ENCODE measurements around the gene RHBDF2. TPM values are rescaled to one million over a fixed set of nuclear protein-coding genes. Genes with fewer than 3 reads are reported as not detected.
"Not testable (repeated sequence)": the region's sequence is repeated elsewhere in the genome, so short reads cannot be mapped to it uniquely, and the experiment has no call there.

RHBDF2 gene
- total RNA-seq, 2 donors from 2014 or later: 156 to 234 TPM

- Mint-ChIP-seq H3K27me3 (no peaks in the 10 kb centered on the region), H3K4me1 (ENCODE audit: low read depth in 2 of 2) (peaks cover 38 to 49% of the 10 kb centered on the region in 2 donors), H3K27ac (peak overlapping the region; percentile 15 to 73), H3K9me3 (no peaks in the 10 kb centered on the region), H3K4me3 (peak overlapping the region; percentile 6), H3K36me3 (no peaks in the 10 kb centered on the region)
- ATAC-seq: no peak
- DNase-seq (ENCODE audit: low spot score): no peak
Observed at GRCh38 chr17:76511668-76512365, 10.6 kb upstream of the RHBDF2 start.

GRCh38 chr17:76510831-76511244 lies 9.6 kb upstream of the RHBDF2 start:
- Mint-ChIP-seq H3K27me3 (no peaks in the 10 kb centered on the region), H3K27ac (peak overlapping the region; percentile 15 to 73), H3K9me3 (no peaks in the 10 kb centered on the region), H3K4me3 (peak overlapping the region; percentile 6), H3K36me3 (no peaks in the 10 kb centered on the region), H3K4me1 (ENCODE audit: low read depth in 2 of 2) (peaks cover 36 to 46% of the 10 kb centered on the region in 2 donors)
- DNase-seq (ENCODE audit: low spot score) (no peak), ATAC-seq (no peak)

GRCh38 chr17:76508472-76509063 lies 7.3 kb upstream of the RHBDF2 start:
- Mint-ChIP-seq H3K27ac (peak overlapping the region; percentile 29 to 89), H3K4me1 (ENCODE audit: low read depth in 2 of 2) (peaks cover 19 to 36% of the 10 kb centered on the region in 2 donors)
- not testable (repeated sequence) for DNase-seq (ENCODE audit: low spot score); H3K36me3 Mint-ChIP-seq; ATAC-seq; H3K9me3 Mint-ChIP-seq; H3K27me3 Mint-ChIP-seq; H3K4me3 Mint-ChIP-seq

- Mint-ChIP-seq H3K9me3 (no peaks in the 10 kb centered on the region), H3K27ac (peak overlapping the region; percentile 10 to 56), H3K4me1 (ENCODE audit: low read depth in 2 of 2) (peaks cover 17 to 37% of the 10 kb centered on the region in 2 donors), H3K4me3 (no peak overlapping the region), H3K36me3 (no peaks in the 10 kb centered on the region), H3K27me3 (no peaks in the 10 kb centered on the region)
- ATAC-seq: peak; percentile 85 to 86
- peak; percentile 89 for DNase-seq (ENCODE audit: low spot score)
Observed at GRCh38 chr17:76506408-76507345, 5.5 kb upstream of the RHBDF2 start.

GRCh38 chr17:76504117-76504516 lies 2.9 kb upstream of the RHBDF2 start:
- no peak overlapping the region for H3K27ac Mint-ChIP-seq
- H3K36me3 Mint-ChIP-seq: no peaks in the 10 kb centered on the region
- no peak overlapping the region for H3K4me3 Mint-ChIP-seq
- H3K4me1 Mint-ChIP-seq (ENCODE audit: low read depth in 2 of 2): peaks cover 24 to 37% of the 10 kb centered on the region in 2 donors
- no peak for DNase-seq (ENCODE audit: low spot score)
- no peaks in the 10 kb centered on the region for H3K27me3 Mint-ChIP-seq
- no peak for ATAC-seq
- no peaks in the 10 kb centered on the region for H3K9me3 Mint-ChIP-seq

- Mint-ChIP-seq H3K9me3 (no peaks in the 10 kb centered on the region), H3K36me3 (no peaks in the 10 kb centered on the region), H3K4me1 (ENCODE audit: low read depth in 2 of 2) (peaks cover 40 to 47% of the 10 kb centered on the region in 2 donors), H3K27ac (peak overlapping the region; percentile 96 to 100), H3K27me3 (no peaks in the 10 kb centered on the region), H3K4me3 (no peak overlapping the region)
- ATAC-seq (no peak), DNase-seq (ENCODE audit: low spot score) (no peak)
Observed at GRCh38 chr17:76502341-76503211, 1.4 kb upstream of the RHBDF2 start.

GRCh38 chr17:76501827-76502307 lies 644 bp upstream of the RHBDF2 start:
- ATAC-seq: no peak
- H3K27me3 Mint-ChIP-seq: no peaks in the 10 kb centered on the region
- H3K36me3 Mint-ChIP-seq: no peaks in the 10 kb centered on the region
- no peaks in the 10 kb centered on the region for H3K9me3 Mint-ChIP-seq
- peak overlapping the region; percentile 96 to 100 for H3K27ac Mint-ChIP-seq
- peaks cover 47 to 50% of the 10 kb centered on the region in 2 donors for H3K4me1 Mint-ChIP-seq (ENCODE audit: low read depth in 2 of 2)
- peak overlapping the region; percentile 93 for H3K4me3 Mint-ChIP-seq
- no peak for DNase-seq (ENCODE audit: low spot score)

GRCh38 chr17:76500747-76501017 lies 541 bp downstream of the RHBDF2 start:
- Mint-ChIP-seq H3K4me3 (peak overlapping the region; percentile 93), H3K36me3 (no peaks in the 10 kb centered on the region), H3K27ac (peak overlapping the region; percentile 100), H3K4me1 (ENCODE audit: low read depth in 2 of 2) (peaks cover 58 to 60% of the 10 kb centered on the region in 2 donors), H3K27me3 (no peaks in the 10 kb centered on the region), H3K9me3 (no peaks in the 10 kb centered on the region)
- DNase-seq (ENCODE audit: low spot score) (no peak), ATAC-seq (no peak)

GRCh38 chr17:76500074-76500746 lies 1.0 kb downstream of the RHBDF2 start:
- peaks cover 58 to 61% of the 10 kb centered on the region in 2 donors for H3K4me1 Mint-ChIP-seq (ENCODE audit: low read depth in 2 of 2)
- DNase-seq (ENCODE audit: low spot score): no peak
- no peaks in the 10 kb centered on the region for H3K27me3 Mint-ChIP-seq
- no peaks in the 10 kb centered on the region for H3K36me3 Mint-ChIP-seq
- peak overlapping the region; percentile 93 for H3K4me3 Mint-ChIP-seq
- peak overlapping the region; percentile 100 for H3K27ac Mint-ChIP-seq
- H3K9me3 Mint-ChIP-seq: no peaks in the 10 kb centered on the region
- ATAC-seq: peak; percentile 13 to 25

GRCh38 chr17:76499267-76499667 lies 2.0 kb downstream of the RHBDF2 start:
- no peaks in the 10 kb centered on the region for H3K27me3 Mint-ChIP-seq
- no peak for DNase-seq (ENCODE audit: low spot score)
- peak overlapping the region; percentile 100 for H3K27ac Mint-ChIP-seq
- peaks cover 58 to 63% of the 10 kb centered on the region in 2 donors for H3K4me1 Mint-ChIP-seq (ENCODE audit: low read depth in 2 of 2)
- no peaks in the 10 kb centered on the region for H3K36me3 Mint-ChIP-seq
- peak overlapping the region; percentile 93 for H3K4me3 Mint-ChIP-seq
- no peaks in the 10 kb centered on the region for H3K9me3 Mint-ChIP-seq
- ATAC-seq: no peak

GRCh38 chr17:76498876-76499251 lies 2.4 kb downstream of the RHBDF2 start:
- Mint-ChIP-seq H3K4me3 (peak overlapping the region; percentile 93), H3K27ac (peak overlapping the region; percentile 100), H3K4me1 (ENCODE audit: low read depth in 2 of 2) (peaks cover 58 to 62% of the 10 kb centered on the region in 2 donors), H3K9me3 (no peaks in the 10 kb centered on the region), H3K36me3 (no peaks in the 10 kb centered on the region), H3K27me3 (no peaks in the 10 kb centered on the region)
- DNase-seq (ENCODE audit: low spot score) (no peak), ATAC-seq (no peak)

GRCh38 chr17:76497979-76498875 lies 3.0 kb downstream of the RHBDF2 start:
- H3K4me1 Mint-ChIP-seq (ENCODE audit: low read depth in 2 of 2): peaks cover 64 to 68% of the 10 kb centered on the region in 2 donors
- ATAC-seq (no peak), DNase-seq (ENCODE audit: low spot score) (no peak)
- H3K9me3 Mint-ChIP-seq: no peaks in the 10 kb centered on the region
- peak overlapping the region; percentile 93 for H3K4me3 Mint-ChIP-seq
- H3K27ac Mint-ChIP-seq: peak overlapping the region; percentile 100
- H3K36me3 Mint-ChIP-seq: no peaks in the 10 kb centered on the region
- H3K27me3 Mint-ChIP-seq: no peaks in the 10 kb centered on the region
